ENCODE measurements around the gene TMEM222. TPM values are rescaled to one million over a fixed set of nuclear protein-coding genes. Genes with fewer than 3 reads are reported as not detected.

Gene TMEM222
- total RNA-seq, 1 donor from 2014 or later, result 30.2 TPM

DNA sequence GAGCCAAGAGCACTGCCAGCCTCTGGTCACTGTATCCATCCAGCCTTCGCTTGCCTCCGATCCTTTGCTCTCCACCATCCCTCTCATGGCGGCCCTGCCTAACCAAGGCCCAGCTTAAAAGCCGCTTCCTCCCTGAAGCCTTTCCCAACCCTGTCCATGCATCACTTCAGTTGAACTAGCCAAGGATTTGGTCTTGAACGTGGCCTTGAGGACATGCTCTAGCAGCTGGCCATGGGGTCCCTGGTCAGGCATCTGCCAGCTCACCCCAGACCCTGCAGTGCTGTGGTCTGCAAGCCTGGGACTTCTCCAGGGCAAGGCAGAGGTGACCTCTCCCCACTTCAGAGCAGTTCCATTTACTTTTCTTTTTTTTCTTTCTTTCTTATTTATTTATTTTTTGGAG, 14.8 kb downstream of the TMEM222 start:
- H3K27ac ChIP-seq, result no peak overlapping the region
- H3K4me3 ChIP-seq, result no peak overlapping the region
- H3K36me3 ChIP-seq, result peaks cover 65% of the 10 kb centered on the region
- no peak for TF ChIP-seq CTCF (IDR thresholded peaks at IDR 0.05)
- H3K9me3 ChIP-seq, result no peaks in the 10 kb centered on the region
- ATAC-seq (no peak), DNase-seq (no peak)
- no peaks in the 10 kb centered on the region for H3K27me3 ChIP-seq (ENCODE audit: low read depth)
- H3K4me1 ChIP-seq, result peaks cover 16% of the 10 kb centered on the region
- intact Hi-C loops (cut with DNase I), result no loop called here

- ATAC-seq (no peak), DNase-seq (no peak)
- Histone ChIP-seq H3K9me3 (no peaks in the 10 kb centered on the region), H3K4me3 (no peak overlapping the region), H3K36me3 (peaks cover 45% of the 10 kb centered on the region), H3K27ac (no peak overlapping the region), H3K4me1 (peaks cover 27% of the 10 kb centered on the region), H3K27me3 (ENCODE audit: low read depth) (no peaks in the 10 kb centered on the region)
- intact Hi-C loops (cut with DNase I), result no loop called here
- no peak for TF ChIP-seq CTCF (IDR thresholded peaks at IDR 0.05)
Measured at GRCh38 chr1:27338751-27339150, 16.8 kb downstream of the TMEM222 start.

GRCh38 chr1:27339213-27339612, 17.2 kb downstream of the TMEM222 start:
- no peak for DNase-seq
- no peak overlapping the region for H3K4me3 ChIP-seq
- intact Hi-C loops (cut with DNase I), result no loop called here
- peaks cover 31% of the 10 kb centered on the region for H3K4me1 ChIP-seq
- no peak for TF ChIP-seq CTCF (IDR thresholded peaks at IDR 0.05)
- peaks cover 41% of the 10 kb centered on the region for H3K36me3 ChIP-seq
- no peak overlapping the region for H3K27ac ChIP-seq
- no peak for ATAC-seq
- no peaks in the 10 kb centered on the region for H3K27me3 ChIP-seq (ENCODE audit: low read depth)
- no peaks in the 10 kb centered on the region for H3K9me3 ChIP-seq

- peaks cover 31% of the 10 kb centered on the region for H3K4me1 ChIP-seq
- no peak for TF ChIP-seq CTCF (IDR thresholded peaks at IDR 0.05)
- peak within 1 kb of the TSS; percentile 61 for H3K4me3 ChIP-seq
- peak; percentile 81 for DNase-seq
- H3K9me3 ChIP-seq, result no peaks in the 10 kb centered on the region
- H3K27ac ChIP-seq, result peak within 1 kb of the TSS; percentile 78
- intact Hi-C loops (cut with DNase I), result no loop called here
- H3K27me3 ChIP-seq (ENCODE audit: low read depth), result no peaks in the 10 kb centered on the region
- peak; percentile 81 to 89 for ATAC-seq
- H3K36me3 ChIP-seq, result peaks cover 17% of the 10 kb centered on the region
Measured at GRCh38 chr1:27341525-27342252, 19.7 kb downstream of the TMEM222 start, which contains the start of gene SYTL1. TSS of gene SYTL1 (plus strand) at chr1:27342022. CDS start at chr1:27345335, 3,313 bp downstream.

- Histone ChIP-seq H3K36me3 (peaks cover 10% of the 10 kb centered on the region), H3K27ac (peak overlapping the region; percentile 78), H3K27me3 (ENCODE audit: low read depth) (no peaks in the 10 kb centered on the region), H3K4me3 (peak overlapping the region; percentile 61), H3K9me3 (no peaks in the 10 kb centered on the region), H3K4me1 (peaks cover 34% of the 10 kb centered on the region)
- TF ChIP-seq CTCF (IDR thresholded peaks at IDR 0.05), result no peak
- DNase-seq (no peak), ATAC-seq (peak; percentile 14 to 34)
- intact Hi-C loops (cut with DNase I), result no loop called here
Measured at GRCh38 chr1:27342391-27342777, 20.4 kb downstream of the TMEM222 start.

Measured in lower lobe of right lung (tissue), 2 donors.